NCI-H187 (cell line): Measurements from ENCODE around the gene CEP83.

Source experiments
- DNase-seq, 2 experiments: peaks; one replicate each; lab custom pipeline; 2025; lab: John Stamatoyannopoulos, UW

The CEP83 gene

GRCh38 chr12:94305130-94305957 lies 154.3 kb downstream of the CEP83 start:
- DNase-seq: no peak

DNA sequence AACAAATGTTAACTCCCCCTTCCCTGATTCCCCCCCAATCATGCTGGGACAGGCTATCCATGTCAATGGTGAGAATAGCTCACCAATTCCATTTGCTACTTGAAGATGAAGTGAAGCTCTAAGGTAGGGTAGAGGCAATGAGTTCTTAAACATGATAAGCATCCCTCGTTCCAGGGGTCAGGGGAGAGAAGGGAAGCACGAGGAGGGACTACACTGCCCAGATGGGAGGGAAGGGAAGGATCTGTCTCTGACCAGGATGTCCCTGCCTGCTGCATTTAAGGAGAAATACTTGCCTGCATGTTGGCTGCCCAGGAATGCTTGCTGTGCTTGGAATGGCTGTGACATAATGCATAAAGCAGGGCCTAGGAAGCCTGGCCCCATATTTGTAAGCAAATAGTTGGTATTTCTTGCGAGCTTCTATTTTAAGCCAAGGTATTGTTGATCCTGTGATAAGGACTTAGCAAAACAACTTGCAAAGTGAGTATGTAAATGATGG lies 155.1 kb downstream of the CEP83 start:
- no peak for DNase-seq

GRCh38 chr12:94304012-94304411 lies 155.7 kb downstream of the CEP83 start:
- no peak for DNase-seq

DNA sequence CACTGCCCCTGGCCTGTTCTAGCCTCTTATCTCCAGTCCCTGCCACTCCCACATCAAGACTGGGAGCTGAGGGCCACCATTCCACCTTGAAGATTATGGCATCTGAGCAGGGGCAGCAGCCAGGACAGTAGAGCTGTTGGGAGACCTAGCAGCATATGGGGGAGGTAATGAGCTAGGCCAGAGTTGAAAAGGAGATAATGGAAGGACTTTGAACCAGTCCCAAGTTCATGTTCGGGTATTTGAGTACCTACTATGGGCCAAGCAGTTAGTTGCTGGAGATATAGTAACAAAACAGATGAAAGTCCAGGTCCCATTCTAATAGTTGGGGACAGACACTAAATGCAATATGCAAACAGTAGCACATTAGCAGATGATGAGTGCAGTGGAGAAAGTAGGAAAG lies 159.8 kb downstream of the CEP83 start:
- no peak for DNase-seq

GRCh38 chr12:94297876-94298505 lies 161.7 kb downstream of the CEP83 start:
- DNase-seq: no peak

DNA sequence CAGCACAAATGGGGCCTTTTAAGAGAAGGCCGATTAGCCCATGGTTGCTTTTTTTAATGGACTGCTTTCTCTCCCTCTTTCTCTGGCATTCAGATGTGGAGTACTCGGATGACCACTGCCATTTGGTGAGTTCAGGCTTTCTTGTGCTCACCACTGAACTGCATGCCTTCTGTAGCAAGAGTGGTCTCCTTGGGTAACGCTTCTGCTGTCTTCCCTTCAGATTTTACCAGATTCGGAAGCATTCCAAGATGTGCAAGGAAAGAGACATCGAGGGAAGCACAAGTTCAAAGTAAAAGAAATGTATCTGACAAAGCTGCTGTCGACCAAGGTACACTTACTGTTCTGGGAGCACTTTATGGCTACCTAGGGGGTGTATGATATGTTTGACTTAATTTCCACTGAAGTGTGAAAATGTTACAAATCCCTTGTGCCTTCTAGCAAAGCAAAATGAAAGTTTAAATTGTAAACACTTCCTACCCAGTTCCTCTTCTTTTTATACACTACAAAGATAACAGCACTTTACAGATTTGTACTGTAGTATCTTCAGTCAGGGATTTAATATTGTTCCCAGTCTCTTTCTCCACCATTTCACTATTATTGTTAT lies 162.5 kb downstream of the CEP83 start:
- DNase-seq: no peak

DNA sequence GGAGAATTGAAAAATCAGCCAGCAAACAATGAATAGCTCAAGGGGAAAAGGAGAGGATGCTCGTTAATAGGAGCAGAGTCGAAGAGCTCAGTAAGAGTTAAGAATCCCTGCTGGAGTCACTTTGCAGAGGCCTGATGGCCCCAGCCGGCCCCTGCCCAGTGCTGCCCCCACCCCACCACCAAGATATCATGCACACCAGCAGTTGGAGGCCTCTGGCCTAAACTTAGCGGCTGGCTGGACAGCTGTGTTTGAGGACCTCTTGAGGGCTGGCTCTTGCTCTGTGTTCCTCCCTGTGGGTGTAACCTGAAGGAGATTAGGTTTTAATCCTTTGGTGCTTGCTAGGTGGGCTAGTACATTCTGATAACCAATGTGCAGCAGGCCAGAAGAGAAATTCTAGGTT lies 169.3 kb downstream of the CEP83 start:
- DNase-seq: no peak

DNA sequence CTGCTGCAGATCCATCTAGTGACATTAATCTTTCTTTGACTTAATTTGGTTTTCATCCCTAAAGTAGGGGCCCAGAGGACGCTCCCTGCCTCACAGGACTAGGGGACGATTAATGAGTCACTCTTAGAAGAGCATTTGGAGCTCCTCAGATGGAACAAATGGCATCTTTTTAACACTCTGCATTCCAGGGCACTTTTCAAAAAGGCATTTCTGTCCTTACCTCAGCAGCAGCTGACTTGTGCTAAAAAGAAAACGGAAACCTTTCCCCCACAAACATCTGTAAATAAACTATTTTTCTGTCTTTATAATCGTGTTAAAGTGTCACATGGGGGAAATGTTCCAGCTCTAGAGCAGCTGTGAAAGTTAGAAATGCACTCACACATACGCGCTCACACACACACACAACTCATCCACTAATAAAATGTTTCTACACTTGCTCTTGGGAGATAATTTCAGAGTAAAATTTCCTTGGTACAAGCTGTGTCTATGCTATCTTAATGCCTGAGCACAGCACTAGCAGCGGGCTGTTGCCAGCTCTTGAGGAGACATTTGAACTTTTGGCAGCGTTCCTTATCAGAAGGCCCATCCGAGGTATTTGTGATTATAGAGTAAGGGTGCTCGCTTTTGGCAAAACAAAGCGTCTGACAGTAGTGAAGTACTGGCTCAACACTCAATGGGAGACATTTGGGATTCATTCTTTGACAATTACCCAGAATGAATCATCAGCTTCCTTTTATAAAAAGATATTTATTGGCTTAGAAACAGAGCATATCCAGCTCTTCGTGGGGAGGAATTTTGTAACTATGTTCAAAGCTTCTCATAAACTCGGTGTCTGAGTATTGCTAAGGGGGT lies 170.0 kb downstream of the CEP83 start:
- DNase-seq: no peak

GRCh38 chr12:94287245-94287628 lies 172.4 kb downstream of the CEP83 start:
- no peak for DNase-seq

DNA sequence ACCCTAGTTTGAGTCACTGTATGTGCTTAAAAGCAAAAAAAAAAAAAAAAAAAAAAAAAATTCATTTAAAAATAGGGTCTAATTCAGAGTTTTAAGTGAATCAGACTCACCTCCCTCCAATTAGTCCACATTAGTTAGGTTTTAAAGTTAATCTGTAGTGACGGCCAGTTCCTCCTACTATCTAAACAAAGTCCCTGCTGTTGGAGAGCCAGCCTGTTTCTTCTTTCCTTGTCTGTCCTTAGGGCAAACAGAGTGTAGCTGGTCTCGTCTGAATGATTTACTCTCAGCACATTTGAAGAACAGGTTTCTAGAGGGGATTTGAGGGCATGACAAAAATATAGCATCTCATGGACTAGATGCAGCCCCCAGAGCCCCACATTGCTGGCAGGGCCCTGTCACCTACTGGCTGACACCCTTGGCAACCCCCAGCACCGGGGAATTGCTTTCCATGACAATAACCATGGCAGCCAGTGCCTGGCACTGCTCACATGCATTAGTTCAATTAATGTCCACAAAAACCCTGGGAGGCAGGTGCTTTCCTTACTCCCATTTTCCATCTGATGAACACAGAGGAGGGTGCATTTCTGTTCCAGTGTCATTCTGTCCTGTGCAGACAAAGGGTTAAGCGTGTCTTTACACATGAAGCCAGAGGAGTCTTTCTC lies 173.0 kb downstream of the CEP83 start:
- DNase-seq: no peak

- no peak for DNase-seq
Observed at GRCh38 chr12:94285943-94286582, 173.6 kb downstream of the CEP83 start.

- no peak for DNase-seq
Observed at GRCh38 chr12:94284859-94285258, 174.8 kb downstream of the CEP83 start.

- DNase-seq: no peak
Observed at GRCh38 chr12:94284046-94284445, 175.6 kb downstream of the CEP83 start.

DNA sequence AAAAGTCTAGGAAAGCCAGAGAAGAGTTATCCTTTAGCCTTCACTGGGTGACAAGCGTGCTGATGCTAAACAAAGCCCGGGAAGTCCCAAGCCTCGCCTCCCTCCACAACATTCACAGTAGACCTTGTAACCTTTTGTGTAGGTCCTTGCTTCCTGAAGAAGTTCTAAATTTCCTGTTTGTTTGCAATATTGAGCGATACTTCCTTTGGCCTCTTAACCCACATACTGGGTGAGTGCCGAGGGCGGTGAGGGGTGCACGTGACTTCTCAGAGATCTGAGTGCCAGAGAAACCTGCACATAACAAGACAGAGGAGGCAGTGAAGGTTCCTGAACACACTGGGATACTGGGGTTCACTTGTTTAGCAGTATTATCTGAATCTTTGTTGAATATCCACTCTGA lies 177.0 kb downstream of the CEP83 start:
- DNase-seq: no peak

GRCh38 chr12:94280063-94280462 lies 179.6 kb downstream of the CEP83 start:
- no peak for DNase-seq

DNA sequence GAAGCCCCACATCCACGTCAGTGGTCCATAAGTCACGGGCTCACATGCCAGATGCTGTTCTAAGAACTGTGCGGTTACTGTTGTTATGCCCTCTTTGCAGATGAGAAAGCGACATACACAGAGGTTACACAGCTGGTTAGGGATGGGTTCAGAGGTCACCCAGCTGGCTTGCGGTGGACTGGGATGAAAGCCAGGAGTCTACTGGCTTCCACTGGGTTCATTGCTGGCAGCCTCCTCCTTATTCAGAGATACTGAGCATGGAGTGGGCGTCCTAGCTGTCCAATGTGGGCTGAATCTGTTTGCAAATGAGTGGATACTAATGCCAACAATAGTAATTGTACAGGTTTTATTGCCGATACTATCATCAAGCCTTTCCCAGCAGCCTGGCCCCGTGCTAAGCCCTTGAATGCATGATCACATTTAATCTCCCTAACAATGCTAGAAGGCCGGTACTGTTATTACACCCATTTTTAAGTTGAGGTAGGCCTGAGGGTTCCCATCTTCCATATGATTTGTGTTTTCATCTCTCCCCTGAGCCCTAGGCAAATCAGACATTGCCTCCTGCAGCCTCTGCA lies 182.2 kb downstream of the CEP83 start:
- DNase-seq: no peak

- DNase-seq: no peak
Observed at GRCh38 chr12:94276725-94277124, 182.9 kb downstream of the CEP83 start.

- no peak for DNase-seq
Observed at GRCh38 chr12:94273272-94273671, 186.4 kb downstream of the CEP83 start.

DNA sequence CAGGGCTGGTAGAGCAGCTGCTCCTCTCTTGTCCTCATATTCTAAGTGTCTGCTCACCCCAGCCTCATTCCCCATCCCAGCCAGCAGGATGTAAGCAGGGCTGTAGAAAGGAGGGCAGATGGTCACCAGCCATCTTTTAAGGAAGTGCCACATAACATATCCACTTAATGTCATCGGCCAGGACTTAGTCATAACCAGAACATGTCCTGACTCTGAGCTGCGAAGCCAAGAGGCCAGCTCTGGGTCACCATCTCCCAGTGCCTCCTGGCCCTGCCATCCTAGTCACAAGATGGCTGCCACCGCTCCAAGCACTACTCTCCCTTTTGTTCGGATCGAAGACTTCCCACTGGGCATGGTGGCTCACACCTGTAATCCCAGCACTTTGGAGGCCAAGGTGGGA lies 187.4 kb downstream of the CEP83 start:
- no peak for DNase-seq

DNA sequence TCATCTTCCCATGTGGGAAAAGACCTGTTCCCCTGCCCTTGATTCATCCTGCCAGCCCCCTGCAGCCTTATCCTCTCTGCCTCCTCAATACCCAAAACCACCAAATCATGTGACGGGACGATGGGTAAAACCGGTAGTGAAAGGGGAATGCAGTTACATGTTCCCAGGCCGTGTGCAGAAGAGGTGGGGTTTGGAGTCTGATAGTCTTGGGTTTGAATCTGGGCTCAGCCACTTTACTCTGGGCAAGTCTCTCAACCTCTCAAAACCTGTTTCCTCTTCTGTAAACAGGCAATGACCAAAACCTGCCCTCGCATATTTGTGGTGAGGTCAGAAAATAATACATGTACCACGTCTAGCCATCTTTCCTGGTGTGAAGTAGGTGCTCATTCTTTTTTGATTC lies 188.3 kb downstream of the CEP83 start:
- no peak for DNase-seq
